Breast epithelium (tissue), 3 donors: ENCODE results near the gene SCYL1.

Source experiments
- POLR2A ChIP-seq: fragments of 450-650 bp; IDR thresholded peaks from one replicate; pipeline ENCODE4 v1.6.1; 2016; ENCODE audit warnings: antibody characterized with exemption, mild to moderate bottlenecking, moderate library complexity
- TF ChIP-seq, protein P1 (sequence below), 3 donors: fragments of 450-650 bp; IDR thresholded peaks; one replicate each; pipeline ENCODE4 v1.5.1; 2016 to 2017; ENCODE audit warnings: antibody characterized with exemption in 3 of 3, mild to moderate bottlenecking in 3 of 3, moderate library complexity in 3 of 3

- TF ChIP-seq, protein P1, sequence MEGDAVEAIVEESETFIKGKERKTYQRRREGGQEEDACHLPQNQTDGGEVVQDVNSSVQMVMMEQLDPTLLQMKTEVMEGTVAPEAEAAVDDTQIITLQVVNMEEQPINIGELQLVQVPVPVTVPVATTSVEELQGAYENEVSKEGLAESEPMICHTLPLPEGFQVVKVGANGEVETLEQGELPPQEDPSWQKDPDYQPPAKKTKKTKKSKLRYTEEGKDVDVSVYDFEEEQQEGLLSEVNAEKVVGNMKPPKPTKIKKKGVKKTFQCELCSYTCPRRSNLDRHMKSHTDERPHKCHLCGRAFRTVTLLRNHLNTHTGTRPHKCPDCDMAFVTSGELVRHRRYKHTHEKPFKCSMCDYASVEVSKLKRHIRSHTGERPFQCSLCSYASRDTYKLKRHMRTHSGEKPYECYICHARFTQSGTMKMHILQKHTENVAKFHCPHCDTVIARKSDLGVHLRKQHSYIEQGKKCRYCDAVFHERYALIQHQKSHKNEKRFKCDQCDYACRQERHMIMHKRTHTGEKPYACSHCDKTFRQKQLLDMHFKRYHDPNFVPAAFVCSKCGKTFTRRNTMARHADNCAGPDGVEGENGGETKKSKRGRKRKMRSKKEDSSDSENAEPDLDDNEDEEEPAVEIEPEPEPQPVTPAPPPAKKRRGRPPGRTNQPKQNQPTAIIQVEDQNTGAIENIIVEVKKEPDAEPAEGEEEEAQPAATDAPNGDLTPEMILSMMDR (IDR thresholded peaks at IDR 0.05), result no peak
- TF ChIP-seq POLR2A, result no peak
These were observed 31.3 kb upstream of the SCYL1 start for GRCh38 chr11:65493367-65494176.
